DOHH2 (cell line): ENCODE data around the gene ADAMTS3.
"Not testable (repeated sequence)": the region's sequence is repeated elsewhere in the genome, so short reads cannot be mapped to it uniquely, and the experiment has no call there.

Experiments used
- H3F3A ChIP-seq: fragments of 200-600 bp; sonication (generic), shearing (Covaris generic); 2 replicates; pipeline ENCODE4 v1.6.0; 2016; ENCODE audit warnings: antibody characterized with exemption, mild to moderate bottlenecking; ENCODE audit not compliant: control insufficient read depth, insufficient read depth
- H3K27ac ChIP-seq: fragments of 200-600 bp; sonication (generic); 2 replicates; pipeline ENCODE4 v1.5.1; 2014; ENCODE audit warnings: low read depth, mild to moderate bottlenecking, low read length, moderate library complexity
- H3K27me3 ChIP-seq: fragments of 200-600 bp; sonication (generic); 2 replicates; pipeline ENCODE4 v1.6.1; 2014; ENCODE audit warnings: mild to moderate bottlenecking, low read length, mixed read lengths; ENCODE audit not compliant: control insufficient read depth
- H3K36me3 ChIP-seq: fragments of 200-600 bp; sonication (generic); 2 replicates; pipeline ENCODE4 v1.6.1; 2014; ENCODE audit warnings: mild to moderate bottlenecking, low read length, moderate library complexity, mixed read lengths; ENCODE audit not compliant: control insufficient read depth
- H3K4me1 ChIP-seq: fragments of 200-600 bp; sonication (generic); 2 replicates; pipeline ENCODE4 v1.6.1; 2014; ENCODE audit warnings: mild to moderate bottlenecking, low read length, mixed read lengths; ENCODE audit not compliant: control insufficient read depth
- H3K4me2 ChIP-seq: fragments of 200-600 bp; sonication (generic); 2 replicates; pipeline ENCODE4 v1.6.0; 2014; ENCODE audit warnings: mild to moderate bottlenecking, low read length, moderate library complexity
- H3K4me3 ChIP-seq: fragments of 200-600 bp; sonication (generic); 2 replicates; pipeline ENCODE4 v1.5.1; 2014; ENCODE audit warnings: mild to moderate bottlenecking, low read length, mixed read lengths
- H3K79me2 ChIP-seq: fragments of 200-600 bp; sonication (generic); 2 replicates; pipeline ENCODE4 v1.6.1; 2014; ENCODE audit warnings: mild to moderate bottlenecking, low read length, mixed read lengths; ENCODE audit not compliant: control insufficient read depth
- H3K9me2 ChIP-seq: fragments of 200-600 bp; sonication (generic); replicated peaks from 2 replicates; pipeline ENCODE4 v1.6.1; 2014; ENCODE audit warnings: mild to moderate bottlenecking, low read length, mixed read lengths; ENCODE audit not compliant: control insufficient read depth
- H3K9me3 ChIP-seq: fragments of 200-600 bp; sonication (generic); 2 replicates; pipeline ENCODE4 v1.6.1; 2014; ENCODE audit warnings: antibody characterized with exemption, low read length, mixed read lengths; ENCODE audit not compliant: control insufficient read depth, insufficient read depth
- H4K20me1 ChIP-seq: fragments of 200-600 bp; sonication (generic); 2 replicates; pipeline ENCODE4 v1.6.0; 2014; ENCODE audit warnings: low read depth, mild to moderate bottlenecking, antibody characterized with exemption, low read length, moderate library complexity; ENCODE audit not compliant: control insufficient read depth, insufficient read depth
- EZH2phosphoT487 ChIP-seq: fragments of 200-600 bp; sonication (generic); IDR thresholded peaks from 2 replicates; pipeline ENCODE4 v1.6.1; 2017; ENCODE audit warnings: borderline replicate concordance, mild to moderate bottlenecking, antibody characterized with exemption, low read length, moderate library complexity, mixed read lengths
- TF ChIP-seq, protein P1 (sequence below): fragments of 200-600 bp; sonication (generic); IDR thresholded peaks from one replicate; pipeline ENCODE4 v1.5.1; 2014; ENCODE audit warnings: antibody characterized with exemption, mild to moderate bottlenecking, low read depth, low read length; ENCODE audit not compliant: poor library complexity, severe bottlenecking

ADAMTS3 gene

GRCh38 chr4:72552447-72552846 lies 16.6 kb downstream of the ADAMTS3 start:
- no peaks in the 10 kb centered on the region for H3K9me2 ChIP-seq
- H3K4me1 ChIP-seq, result no peaks in the 10 kb centered on the region
- H3K36me3 ChIP-seq, result no peaks in the 10 kb centered on the region
- no peaks in the 10 kb centered on the region for H3F3A ChIP-seq
- H4K20me1 ChIP-seq, result no peaks in the 10 kb centered on the region
- no peak for TF ChIP-seq EZH2phosphoT487
- TF ChIP-seq, protein P1, sequence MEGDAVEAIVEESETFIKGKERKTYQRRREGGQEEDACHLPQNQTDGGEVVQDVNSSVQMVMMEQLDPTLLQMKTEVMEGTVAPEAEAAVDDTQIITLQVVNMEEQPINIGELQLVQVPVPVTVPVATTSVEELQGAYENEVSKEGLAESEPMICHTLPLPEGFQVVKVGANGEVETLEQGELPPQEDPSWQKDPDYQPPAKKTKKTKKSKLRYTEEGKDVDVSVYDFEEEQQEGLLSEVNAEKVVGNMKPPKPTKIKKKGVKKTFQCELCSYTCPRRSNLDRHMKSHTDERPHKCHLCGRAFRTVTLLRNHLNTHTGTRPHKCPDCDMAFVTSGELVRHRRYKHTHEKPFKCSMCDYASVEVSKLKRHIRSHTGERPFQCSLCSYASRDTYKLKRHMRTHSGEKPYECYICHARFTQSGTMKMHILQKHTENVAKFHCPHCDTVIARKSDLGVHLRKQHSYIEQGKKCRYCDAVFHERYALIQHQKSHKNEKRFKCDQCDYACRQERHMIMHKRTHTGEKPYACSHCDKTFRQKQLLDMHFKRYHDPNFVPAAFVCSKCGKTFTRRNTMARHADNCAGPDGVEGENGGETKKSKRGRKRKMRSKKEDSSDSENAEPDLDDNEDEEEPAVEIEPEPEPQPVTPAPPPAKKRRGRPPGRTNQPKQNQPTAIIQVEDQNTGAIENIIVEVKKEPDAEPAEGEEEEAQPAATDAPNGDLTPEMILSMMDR, result no peak
- H3K4me2 ChIP-seq, result no peak overlapping the region
- no peaks in the 10 kb centered on the region for H3K79me2 ChIP-seq
- H3K9me3 ChIP-seq, result no peaks in the 10 kb centered on the region
- H3K27me3 ChIP-seq, result no peaks in the 10 kb centered on the region
- no peak overlapping the region for H3K27ac ChIP-seq
- no peak overlapping the region for H3K4me3 ChIP-seq

DNA sequence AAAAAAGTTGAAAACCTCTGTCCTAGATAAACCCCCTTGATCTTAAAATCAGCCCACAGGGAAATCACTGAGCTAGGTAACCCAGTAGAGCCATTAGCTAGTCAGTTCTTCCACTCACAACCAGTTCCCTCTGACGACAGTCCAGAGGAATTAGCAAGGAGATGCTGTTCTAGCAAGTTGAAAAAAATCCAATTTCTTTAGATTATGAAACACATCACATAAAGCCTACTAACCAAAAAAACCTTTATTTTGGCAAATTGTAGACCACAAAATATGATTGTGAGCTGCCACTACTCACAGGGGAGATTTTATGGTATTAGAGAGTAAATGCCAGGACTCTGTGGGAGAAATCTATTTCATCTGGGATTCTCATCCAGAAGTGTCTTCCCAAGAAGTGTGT lies 22.6 kb downstream of the ADAMTS3 start:
- Histone ChIP-seq H3K27ac (no peak overlapping the region), H3K27me3 (no peaks in the 10 kb centered on the region), H4K20me1 (no peaks in the 10 kb centered on the region), H3K9me3 (no peaks in the 10 kb centered on the region), H3K79me2 (no peaks in the 10 kb centered on the region), H3K4me3 (no peak overlapping the region), H3K4me1 (no peaks in the 10 kb centered on the region), H3K4me2 (no peak overlapping the region), H3K9me2 (no peaks in the 10 kb centered on the region), H3F3A (no peaks in the 10 kb centered on the region), H3K36me3 (no peaks in the 10 kb centered on the region)
- TF ChIP-seq, protein P1, result no peak

GRCh38 chr4:72540694-72541093 lies 28.3 kb downstream of the ADAMTS3 start:
- H3K4me1 ChIP-seq, H3K79me2 ChIP-seq, H3F3A ChIP-seq, H3K36me3 ChIP-seq, H3K4me2 ChIP-seq, H3K9me3 ChIP-seq, H3K9me2 ChIP-seq, H4K20me1 ChIP-seq, H3K27me3 ChIP-seq, H3K27ac ChIP-seq, H3K4me3 ChIP-seq: not testable (repeated sequence)

DNA sequence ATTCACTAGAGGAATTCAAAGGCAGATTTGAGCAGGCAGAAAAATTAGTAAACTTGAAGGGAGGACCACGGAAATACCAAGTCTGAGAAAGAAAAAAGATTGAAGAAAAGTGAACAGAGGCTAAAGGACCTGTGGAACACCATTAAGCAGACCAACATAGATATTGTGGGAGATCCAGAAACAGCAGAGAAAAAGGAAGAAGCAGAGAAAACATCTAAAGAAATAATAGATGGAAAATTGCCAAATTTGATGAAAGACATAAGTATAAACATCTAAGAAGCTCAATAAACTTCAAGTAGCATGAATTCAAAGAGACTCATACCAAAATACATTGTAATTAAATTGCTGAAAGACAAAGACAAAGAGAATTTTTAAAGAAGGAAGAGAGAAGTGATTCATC lies 31.0 kb downstream of the ADAMTS3 start:
- Histone ChIP-seq H3K36me3 (no peaks in the 10 kb centered on the region), H3K79me2 (no peaks in the 10 kb centered on the region), H3K4me2 (no peak overlapping the region), H3K27ac (no peak overlapping the region), H3F3A (no peaks in the 10 kb centered on the region), H4K20me1 (no peaks in the 10 kb centered on the region), H3K9me2 (no peaks in the 10 kb centered on the region), H3K27me3 (no peaks in the 10 kb centered on the region), H3K9me3 (peaks cover 2% of the 10 kb centered on the region; the same call in 1 of the 2 replicates), H3K4me1 (no peaks in the 10 kb centered on the region), H3K4me3 (no peak overlapping the region)
- TF ChIP-seq EZH2phosphoT487, result no peak
- TF ChIP-seq, protein P1, result no peak
